Activated CD8-positive, alpha-beta T cell treated with anti-CD3 and anti-CD28 coated beads for 36 hours (primary cell): ENCODE measurements around the gene ACER3. TPM values are rescaled to one million over a fixed set of nuclear protein-coding genes. Genes with fewer than 3 reads are reported as not detected.

ENCODE experiments used
- ATAC-seq: fragments of 200-7000 bp; cut with Tn5 transposase; one replicate; pipeline ENCODE4 v1.10.0; 2021; ENCODE audit warnings: mild to moderate bottlenecking, moderate library complexity
- CTCF ChIA-PET: fragments of 350-600 bp; sonication (Branson Sonifier 250); formaldehyde crosslinking; loops from one replicate; lab custom pipeline; 2021; ENCODE audit warnings: antibody characterized with exemption; lab: Charles Lee
- POLR2A ChIA-PET: fragments of 350-600 bp; sonication (Branson Sonifier 250); formaldehyde crosslinking; loops from one replicate; lab custom pipeline; 2021; ENCODE audit warnings: antibody characterized with exemption; lab: Charles Lee
- DNase-seq: peaks from one replicate; pipeline ENCODE4 v3.0.0-alpha.2; 2020
- H3K27ac Mint-ChIP-seq: one replicate; pipeline ENCODE4 v1.8.0; 2021; ENCODE audit warnings: mild to moderate bottlenecking, mixed read lengths
- H3K27me3 Mint-ChIP-seq: one replicate; pipeline ENCODE4 v1.8.0; 2021; ENCODE audit warnings: mixed read lengths
- H3K36me3 Mint-ChIP-seq: one replicate; pipeline ENCODE4 v1.8.0; 2021; ENCODE audit warnings: low read depth, mixed read lengths
- H3K4me1 Mint-ChIP-seq: one replicate; pipeline ENCODE4 v1.8.0; 2021; ENCODE audit warnings: low read depth, mixed read lengths
- H3K4me3 Mint-ChIP-seq: one replicate; pipeline ENCODE4 v1.8.0; 2021; ENCODE audit warnings: mild to moderate bottlenecking, moderate library complexity, mixed read lengths
- H3K9me3 Mint-ChIP-seq: one replicate; pipeline ENCODE4 v1.8.0; 2021; ENCODE audit warnings: mixed read lengths
- intact Hi-C: fragments of 100-400 bp; cut with micrococcal nuclease; formaldehyde crosslinking; loops from one replicate; pipeline ENCODE4 v1.10.0; 2022
- total RNA-seq, 2 experiments: library from RNA; stranded (reverse); gene quantifications; one replicate each; pipeline ENCODE4 v1.2.3, GENCODE V29; 2021
- TF ChIP-seq, protein P1 (sequence below): fragments of 200-600 bp; IDR thresholded peaks from one replicate; pipeline ENCODE4 v1.8.0; 2022; ENCODE audit warnings: antibody characterized with exemption, mild to moderate bottlenecking

The ACER3 gene
- total RNA-seq, 2 experiments from 2014 or later: 10.0 to 10.2 TPM

DNA sequence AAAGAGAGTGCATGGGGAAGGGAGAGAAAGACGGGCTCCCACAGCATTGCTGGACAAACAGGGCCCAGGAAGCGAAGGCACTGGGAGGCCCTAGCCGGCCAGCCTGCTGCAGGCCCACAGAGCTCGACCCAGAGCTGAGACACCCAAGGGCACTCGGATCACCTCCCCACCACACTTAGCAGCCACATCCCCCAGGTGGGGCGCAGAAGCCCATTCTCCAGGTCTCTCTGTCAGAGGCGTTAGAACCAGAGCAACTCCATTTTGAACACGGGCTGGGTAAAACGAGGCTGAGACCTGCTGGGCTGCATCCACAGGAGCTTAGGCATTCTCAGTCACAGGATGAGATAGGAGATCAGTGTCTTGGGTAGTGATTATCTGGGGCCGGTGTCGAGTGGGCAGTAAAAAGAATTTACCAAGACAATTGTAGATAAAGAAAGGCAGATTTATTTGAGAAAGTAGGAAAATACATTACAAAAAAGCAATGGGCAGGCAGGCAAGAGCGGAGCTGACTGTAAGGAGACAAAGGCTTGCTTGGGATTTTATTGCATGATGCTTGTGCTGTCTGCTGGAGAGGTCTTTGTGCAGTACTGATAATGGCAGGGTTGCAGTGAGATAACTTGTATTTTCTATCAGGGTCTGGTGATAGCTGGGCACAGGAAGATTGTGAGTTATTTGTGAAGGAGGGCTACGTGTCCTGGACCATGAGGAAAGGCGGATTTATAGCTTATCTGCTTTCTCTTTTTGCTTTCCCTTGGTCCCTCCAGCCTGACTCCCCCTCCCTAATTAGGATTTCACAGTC, 192.7 kb downstream of the ACER3 start:
- POLR2A ChIA-PET: interaction anchor here (0.6 kb wide), 1 partner anchor 546 kb away, joined by 4 read pairs; no protein-coding TSS in a partner anchor
- intact Hi-C loops: no loop called here

DNA sequence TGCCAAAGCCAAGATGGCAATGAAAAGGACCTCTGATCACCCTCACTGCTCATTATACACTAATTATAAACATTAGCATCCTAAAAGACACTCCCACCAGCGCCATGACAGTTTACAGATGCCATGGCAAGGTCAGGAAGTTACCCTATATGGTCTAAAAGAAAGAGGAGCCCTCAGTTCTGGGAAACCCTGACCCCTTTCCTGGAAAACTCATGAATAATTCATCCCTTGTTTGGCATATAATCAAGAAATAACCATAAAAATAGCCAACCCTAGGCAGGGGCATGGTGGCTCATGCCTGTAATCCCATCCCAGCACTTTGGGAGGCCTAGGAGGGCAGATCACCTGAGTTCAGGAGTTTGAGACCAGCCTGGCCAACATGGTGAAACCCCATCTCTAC, 193.4 kb downstream of the ACER3 start:
- POLR2A ChIA-PET: interaction anchor here (1.3 kb wide), 1 partner anchor 29 kb away, joined by 4 read pairs; no protein-coding TSS in a partner anchor
- Mint-ChIP-seq H3K4me1 (no peaks in the 10 kb centered on the region), H3K4me3 (no peak overlapping the region), H3K27me3 (no peaks in the 10 kb centered on the region), H3K9me3 (peaks cover 10% of the 10 kb centered on the region), H3K36me3 (no peaks in the 10 kb centered on the region), H3K27ac (no peak overlapping the region)
- TF ChIP-seq, protein P1, sequence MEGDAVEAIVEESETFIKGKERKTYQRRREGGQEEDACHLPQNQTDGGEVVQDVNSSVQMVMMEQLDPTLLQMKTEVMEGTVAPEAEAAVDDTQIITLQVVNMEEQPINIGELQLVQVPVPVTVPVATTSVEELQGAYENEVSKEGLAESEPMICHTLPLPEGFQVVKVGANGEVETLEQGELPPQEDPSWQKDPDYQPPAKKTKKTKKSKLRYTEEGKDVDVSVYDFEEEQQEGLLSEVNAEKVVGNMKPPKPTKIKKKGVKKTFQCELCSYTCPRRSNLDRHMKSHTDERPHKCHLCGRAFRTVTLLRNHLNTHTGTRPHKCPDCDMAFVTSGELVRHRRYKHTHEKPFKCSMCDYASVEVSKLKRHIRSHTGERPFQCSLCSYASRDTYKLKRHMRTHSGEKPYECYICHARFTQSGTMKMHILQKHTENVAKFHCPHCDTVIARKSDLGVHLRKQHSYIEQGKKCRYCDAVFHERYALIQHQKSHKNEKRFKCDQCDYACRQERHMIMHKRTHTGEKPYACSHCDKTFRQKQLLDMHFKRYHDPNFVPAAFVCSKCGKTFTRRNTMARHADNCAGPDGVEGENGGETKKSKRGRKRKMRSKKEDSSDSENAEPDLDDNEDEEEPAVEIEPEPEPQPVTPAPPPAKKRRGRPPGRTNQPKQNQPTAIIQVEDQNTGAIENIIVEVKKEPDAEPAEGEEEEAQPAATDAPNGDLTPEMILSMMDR: no peak
- ATAC-seq: no peak
- DNase-seq: no peak
- CTCF ChIA-PET: interaction anchor here (1.4 to 5.0 kb wide), 3 partner anchors 9 to 134 kb away, joined by 3 to 46 read pairs (median 8); no protein-coding TSS in a partner anchor
- intact Hi-C loops: no loop called here

More for the DNA sequence above, 192.7 kb downstream of the ACER3 start:
- CTCF ChIA-PET: interaction anchor here (1.0 to 5.0 kb wide), 4 partner anchors 8 to 133 kb away, joined by 3 to 46 read pairs (median 6); no protein-coding TSS in a partner anchor
- DNase-seq (no peak), ATAC-seq (no peak)
- H3K36me3 Mint-ChIP-seq: no peaks in the 10 kb centered on the region
- TF ChIP-seq, protein P1: no peak
- H3K27ac Mint-ChIP-seq: no peak overlapping the region
- no peak overlapping the region for H3K4me3 Mint-ChIP-seq
- peaks cover 10% of the 10 kb centered on the region for H3K9me3 Mint-ChIP-seq
- no peaks in the 10 kb centered on the region for H3K27me3 Mint-ChIP-seq
- H3K4me1 Mint-ChIP-seq: no peaks in the 10 kb centered on the region

DNA sequence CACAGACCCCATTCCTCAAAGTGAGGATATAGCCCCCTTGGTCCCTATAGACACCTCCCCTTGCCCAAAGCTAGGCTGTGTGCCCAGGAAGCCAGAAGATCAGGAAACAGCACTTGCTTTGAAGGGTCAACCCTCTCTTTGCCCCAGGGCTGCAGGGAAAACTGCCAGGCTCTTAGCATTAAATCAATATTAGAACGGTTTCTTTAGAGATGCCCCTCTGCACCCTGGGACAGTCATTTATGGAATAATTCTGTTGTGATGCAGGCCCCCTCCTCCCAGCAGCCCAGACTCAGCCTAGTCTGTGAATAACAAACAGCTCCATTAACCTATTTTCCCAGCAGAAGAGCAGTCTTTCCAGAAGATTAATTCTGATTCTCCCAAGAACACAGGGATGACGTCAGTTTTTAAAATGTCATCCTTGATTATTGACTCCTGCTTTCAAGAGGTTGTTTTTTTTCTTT, 194.4 kb downstream of the ACER3 start:
- no peaks in the 10 kb centered on the region for H3K36me3 Mint-ChIP-seq
- DNase-seq (no peak), ATAC-seq (no peak)
- CTCF ChIA-PET: interaction anchor here (1.4 to 5.0 kb wide), 4 partner anchors 10 to 135 kb away, joined by 3 to 46 read pairs (median 7); no protein-coding TSS in a partner anchor
- no peak overlapping the region for H3K27ac Mint-ChIP-seq
- intact Hi-C loops: no loop called here
- H3K4me1 Mint-ChIP-seq: no peaks in the 10 kb centered on the region
- H3K27me3 Mint-ChIP-seq: no peaks in the 10 kb centered on the region
- H3K4me3 Mint-ChIP-seq: no peak overlapping the region
- POLR2A ChIA-PET: interaction anchor here (1.3 kb wide), 1 partner anchor 28 kb away, joined by 4 read pairs; no protein-coding TSS in a partner anchor
- peaks cover 10% of the 10 kb centered on the region for H3K9me3 Mint-ChIP-seq
- TF ChIP-seq, protein P1: no peak

DNA sequence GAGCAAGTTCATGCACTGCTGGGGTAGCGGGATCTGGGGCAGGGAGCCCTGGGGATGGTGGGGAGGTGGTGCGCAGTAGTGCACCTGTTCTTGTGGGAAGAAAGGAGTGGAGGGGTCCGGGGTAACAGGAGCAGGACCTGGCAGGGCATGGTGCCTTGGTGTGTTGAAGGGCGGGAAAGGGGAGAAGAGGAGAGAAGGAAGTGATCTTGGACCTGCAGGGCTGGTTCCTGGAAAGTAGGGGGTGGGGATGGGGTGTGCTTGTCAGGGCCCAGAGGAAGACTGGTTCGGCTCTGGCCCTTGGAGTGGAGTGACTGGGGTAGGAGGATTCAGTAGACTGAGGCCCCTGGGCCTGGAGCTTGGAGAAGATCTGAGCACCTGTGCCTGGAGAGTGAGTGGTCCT, 195.2 kb downstream of the ACER3 start:
- ChIA-PET POLR2A (no interaction called here), CTCF (interaction anchor here (1.6 to 1.9 kb wide), 2 partner anchors 36 to 71 kb away, joined by 6 read pairs; no protein-coding TSS in a partner anchor)
- Mint-ChIP-seq H3K4me3 (no peak overlapping the region), H3K9me3 (peaks cover 10% of the 10 kb centered on the region), H3K4me1 (no peaks in the 10 kb centered on the region), H3K27me3 (no peaks in the 10 kb centered on the region), H3K27ac (no peak overlapping the region), H3K36me3 (no peaks in the 10 kb centered on the region)
- DNase-seq (no peak), ATAC-seq (no peak)
- intact Hi-C loops: no loop called here
- TF ChIP-seq, protein P1: no peak
